Jurkat, Clone E6-1 (cell line): Measurements from ENCODE around the gene VRTN.
"Not testable (repeated sequence)": the region's sequence is repeated elsewhere in the genome, so short reads cannot be mapped to it uniquely, and the experiment has no call there.

Experiments used
- DNase-seq: peaks from one replicate; pipeline ENCODE4 v3.0.0-alpha.2; 2011; ENCODE audit warnings: low read depth, low spot score
- H3K4me3 ChIP-seq: 2 replicates; pipeline ENCODE4 v1.5.1; 2011; ENCODE audit warnings: mild to moderate bottlenecking, low read length, control low read depth, moderate library complexity

Gene VRTN

DNA sequence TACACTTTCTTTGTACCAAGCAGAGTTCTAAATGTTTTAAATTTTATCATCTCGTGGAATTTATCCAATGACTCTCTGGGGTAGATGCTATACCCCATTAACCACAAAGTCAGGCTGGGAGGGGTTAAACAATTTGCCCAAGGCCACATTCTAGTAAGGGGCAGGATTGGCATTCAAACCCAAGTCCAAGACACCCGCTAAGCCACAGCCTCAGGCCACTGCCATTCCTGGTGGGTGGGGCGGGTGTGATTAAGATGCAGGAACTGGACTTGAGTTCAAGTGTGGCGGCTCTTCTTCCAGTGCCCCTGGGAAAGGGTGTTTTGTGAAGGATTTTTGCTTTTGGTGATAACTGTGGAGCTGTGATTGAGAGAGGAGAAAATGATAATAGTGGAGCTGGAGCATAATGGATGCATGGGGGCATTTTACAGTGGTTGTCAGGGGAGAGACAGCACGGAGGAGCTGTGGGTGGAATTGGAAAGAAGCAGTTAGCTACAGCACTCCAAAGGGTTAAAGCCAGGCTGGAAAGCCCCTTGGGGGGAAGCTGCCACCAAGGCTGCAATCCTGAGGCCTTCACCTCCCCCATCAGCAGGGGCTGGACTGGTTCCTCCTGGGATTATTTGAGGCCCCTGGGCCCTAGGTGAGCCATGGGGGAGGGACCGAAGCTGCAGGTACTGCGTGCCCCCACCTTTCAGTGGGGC, 1.0 kb upstream of the VRTN start:
- H3K4me3 ChIP-seq, result no peak overlapping the region
- DNase-seq, result no peak

DNA sequence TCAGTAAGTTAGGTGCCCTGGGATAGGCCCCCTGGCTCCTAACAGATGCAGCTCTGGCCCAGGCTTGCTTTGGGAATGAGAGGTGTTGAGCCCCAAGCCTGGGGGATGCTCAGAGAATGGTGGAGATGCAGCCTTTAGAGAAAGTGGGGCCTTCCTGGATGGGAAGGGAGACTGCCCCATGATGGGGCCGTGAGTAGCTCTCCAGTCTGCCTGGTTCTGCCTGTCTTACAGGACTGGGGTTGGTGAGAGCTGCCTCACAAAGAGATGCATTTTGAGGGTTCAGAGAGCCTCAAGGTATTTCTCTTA, 523 bp upstream of the VRTN start:
- DNase-seq, result no peak
- H3K4me3 ChIP-seq, result no peak overlapping the region

DNA sequence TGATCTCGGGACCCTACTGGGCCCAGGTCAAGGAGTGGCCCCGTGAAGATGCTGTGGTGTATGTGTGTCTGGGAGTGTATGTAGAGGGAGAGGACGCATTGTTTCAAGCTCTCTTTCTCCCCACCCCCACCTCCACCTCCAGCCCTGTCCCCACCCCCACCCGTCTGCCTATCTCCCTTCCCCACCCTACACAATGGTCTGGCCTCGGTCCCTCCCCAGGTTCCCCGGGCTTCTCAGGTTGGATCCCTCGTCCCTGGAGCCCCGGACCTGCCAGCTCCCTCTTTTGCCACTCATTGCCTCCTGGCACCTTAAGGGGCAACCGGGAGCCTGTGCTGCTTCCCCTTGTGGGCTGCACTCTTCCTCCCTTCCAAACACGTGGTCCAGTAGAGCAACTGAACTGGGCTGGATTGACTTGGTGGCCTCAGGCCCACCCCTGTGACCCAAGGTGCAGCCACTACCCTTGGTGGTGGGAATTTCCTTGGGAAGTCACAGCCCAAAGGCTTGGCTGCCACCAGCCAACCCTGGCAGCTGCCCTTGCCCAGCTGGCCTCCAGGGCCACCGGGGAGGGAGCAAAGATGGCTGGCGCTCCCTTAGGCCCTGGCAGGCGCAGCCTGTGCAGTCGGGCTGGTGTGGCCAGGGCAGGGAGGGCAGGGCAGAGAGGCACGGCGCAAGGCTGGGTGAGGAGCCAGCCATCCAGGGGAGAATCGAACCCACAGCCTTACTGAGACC, 628 bp downstream of the VRTN start:
- no peak overlapping the region for H3K4me3 ChIP-seq
- no peak for DNase-seq

DNA sequence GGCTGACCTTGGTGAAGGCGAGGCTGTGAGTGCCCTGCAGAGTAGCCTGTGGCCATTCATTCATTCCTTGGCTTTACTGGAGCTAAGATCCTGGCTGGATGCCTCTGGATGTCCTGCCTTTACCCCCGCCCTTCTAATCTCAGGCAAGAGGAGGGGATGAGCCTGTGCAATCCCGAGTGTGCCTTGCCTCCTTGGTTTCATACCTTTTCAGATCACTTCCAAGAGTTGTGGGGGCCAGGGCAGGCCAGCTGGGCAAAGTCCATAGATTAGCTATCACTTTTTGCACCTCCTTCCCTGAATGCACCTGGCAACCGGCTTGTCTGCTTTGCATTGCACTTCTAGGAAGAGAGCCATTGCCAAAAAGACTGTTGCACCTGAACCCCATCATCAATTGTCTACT, 1.5 kb downstream of the VRTN start:
- no peak overlapping the region for H3K4me3 ChIP-seq
- no peak for DNase-seq

DNA sequence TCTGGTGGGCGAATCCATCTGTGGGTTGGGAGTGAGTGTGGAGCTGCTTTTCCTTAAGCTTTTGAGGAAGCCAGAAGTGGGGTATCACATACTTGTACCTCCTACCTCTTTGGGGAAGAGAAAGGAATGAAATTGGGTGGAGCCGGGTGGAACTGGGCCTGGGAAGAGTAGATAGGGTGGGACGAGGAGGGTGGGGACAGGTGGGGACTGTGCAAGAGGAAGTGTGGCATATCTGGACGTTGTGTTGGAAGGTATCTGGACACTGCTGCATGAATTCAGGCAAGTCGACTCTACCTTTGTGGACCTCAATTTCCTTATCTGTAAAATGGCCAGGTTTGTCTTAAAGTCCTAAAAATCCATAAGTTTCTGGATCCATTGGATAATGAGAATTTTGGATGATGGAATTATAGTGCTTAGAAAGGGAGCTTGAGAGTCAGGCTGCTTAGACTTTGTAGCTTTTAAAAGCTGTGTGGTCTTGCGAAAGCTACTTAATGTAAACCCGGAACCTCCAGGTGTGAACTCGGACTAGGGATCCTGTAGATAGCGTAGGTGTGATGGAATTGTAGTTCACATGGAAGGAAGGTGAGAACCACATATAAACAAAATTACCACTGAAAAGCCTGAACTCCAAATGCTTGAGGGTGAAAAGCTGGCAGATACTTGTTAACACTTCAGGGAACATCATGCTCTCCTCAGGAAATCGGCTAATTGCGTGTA, 2.1 kb downstream of the VRTN start:
- no peak overlapping the region for H3K4me3 ChIP-seq
- no peak for DNase-seq

DNA sequence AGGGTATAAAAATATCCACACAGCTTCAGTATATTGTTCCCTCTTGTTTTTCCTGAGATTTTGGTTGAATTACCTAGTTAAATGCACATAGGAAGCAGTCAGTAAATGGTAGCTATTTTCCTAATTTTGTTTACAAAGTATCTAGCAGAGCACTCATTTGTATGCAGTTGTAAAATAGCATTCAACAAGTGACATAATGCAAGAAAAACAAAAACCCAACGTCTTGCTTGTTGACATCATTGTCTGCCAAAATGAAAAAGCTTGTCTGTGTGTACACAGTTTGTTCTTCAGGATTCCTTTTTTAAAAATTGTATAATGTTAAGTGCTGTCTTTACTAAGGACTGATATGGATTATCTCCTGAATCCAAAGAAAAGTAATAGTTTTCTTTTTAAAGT, 2.7 kb downstream of the VRTN start:
- DNase-seq, result no peak
- H3K4me3 ChIP-seq, result no peak overlapping the region

DNA sequence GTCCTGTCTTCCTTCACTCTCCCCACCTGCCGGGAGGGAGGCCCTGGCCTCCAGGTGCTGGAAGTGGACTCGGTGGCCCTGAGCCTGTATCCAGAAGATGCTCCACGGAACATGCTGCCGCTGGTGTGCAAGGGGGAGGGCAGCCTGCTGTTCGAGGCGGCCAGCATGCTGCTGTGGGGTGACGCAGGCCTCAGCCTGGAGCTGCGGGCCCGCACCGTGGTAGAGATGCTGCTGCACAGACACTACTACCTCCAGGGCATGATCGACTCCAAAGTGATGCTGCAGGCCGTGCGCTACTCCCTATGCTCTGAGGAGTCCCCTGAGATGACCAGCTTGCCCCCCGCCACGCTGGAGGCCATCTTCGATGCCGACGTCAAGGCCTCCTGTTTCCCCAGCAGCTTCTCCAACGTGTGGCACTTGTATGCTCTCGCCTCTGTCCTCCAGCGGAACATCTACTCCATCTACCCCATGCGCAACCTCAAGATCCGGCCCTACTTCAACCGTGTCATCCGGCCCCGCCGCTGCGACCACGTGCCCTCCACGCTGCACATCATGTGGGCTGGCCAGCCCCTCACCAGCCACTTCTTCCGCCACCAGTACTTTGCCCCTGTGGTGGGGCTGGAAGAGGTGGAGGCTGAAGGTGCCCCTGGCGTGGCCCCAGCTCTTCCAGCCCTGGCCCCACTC, 8.8 kb downstream of the VRTN start:
- no peak overlapping the region for H3K4me3 ChIP-seq
- DNase-seq, result no peak

DNA sequence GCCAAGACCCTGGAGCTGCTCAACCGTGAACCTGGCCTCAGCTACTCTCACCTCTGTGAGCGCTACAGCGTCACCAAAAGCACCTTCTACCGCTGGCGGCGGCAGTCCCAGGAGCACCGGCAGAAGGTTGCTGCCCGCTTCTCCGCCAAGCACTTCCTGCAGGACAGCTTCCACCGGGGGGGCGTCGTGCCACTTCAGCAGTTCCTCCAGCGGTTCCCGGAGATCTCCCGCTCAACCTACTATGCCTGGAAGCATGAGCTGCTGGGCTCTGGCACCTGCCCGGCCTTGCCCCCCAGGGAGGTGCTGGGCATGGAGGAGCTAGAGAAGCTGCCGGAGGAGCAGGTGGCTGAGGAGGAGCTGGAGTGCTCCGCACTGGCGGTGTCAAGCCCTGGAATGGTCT, 9.3 kb downstream of the VRTN start:
- no peak for DNase-seq
- H3K4me3 ChIP-seq, result no peak overlapping the region

DNA sequence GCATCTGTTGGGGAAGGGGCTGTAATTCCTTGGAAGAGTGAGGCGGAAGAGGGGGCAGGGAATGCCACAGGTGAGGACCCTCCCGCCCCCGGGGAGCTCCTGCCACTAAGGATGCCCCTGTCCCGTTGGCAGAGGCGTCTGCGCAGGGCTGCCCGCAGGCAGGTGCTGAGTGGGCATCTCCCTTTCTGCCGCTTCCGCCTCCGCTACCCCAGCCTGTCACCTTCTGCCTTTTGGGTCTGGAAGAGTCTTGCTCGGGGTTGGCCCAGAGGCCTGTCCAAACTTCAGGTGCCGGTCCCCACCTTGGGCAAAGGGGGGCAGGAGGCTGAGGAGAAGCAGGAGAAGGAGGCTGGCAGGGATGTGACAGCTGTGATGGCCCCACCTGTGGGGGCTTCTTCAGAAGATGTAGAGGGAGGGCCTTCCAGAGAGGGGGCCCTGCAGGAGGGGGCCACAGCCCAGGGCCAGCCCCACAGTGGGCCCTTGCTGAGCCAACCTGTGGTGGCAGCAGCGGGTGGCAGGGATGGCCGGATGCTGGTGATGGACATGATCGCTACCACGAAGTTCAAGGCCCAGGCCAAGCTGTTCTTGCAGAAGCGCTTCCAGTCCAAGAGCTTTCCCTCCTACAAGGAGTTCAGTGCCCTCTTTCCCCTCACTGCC, 10.0 kb downstream of the VRTN start:
- no peak overlapping the region for H3K4me3 ChIP-seq
- DNase-seq, result no peak

DNA sequence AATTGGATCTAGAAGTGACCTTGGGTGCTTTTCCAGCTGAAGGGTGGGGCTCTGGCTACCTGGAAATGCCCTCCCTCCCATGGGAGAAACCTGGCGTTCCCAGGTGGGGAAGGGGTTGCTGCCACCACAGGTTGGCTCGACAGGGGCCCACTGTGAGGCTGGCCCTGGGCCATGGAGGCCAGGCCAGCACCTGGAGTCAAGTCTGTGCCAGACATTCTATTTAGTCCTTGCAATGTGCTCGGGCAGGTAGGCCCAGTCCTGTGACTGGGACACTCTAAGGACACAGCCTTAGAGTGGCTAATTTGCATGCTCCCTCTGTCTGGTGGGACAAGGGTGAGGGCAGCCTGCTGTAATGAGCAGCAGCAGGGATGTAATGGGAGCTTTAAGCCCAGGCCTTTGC, 11.9 kb downstream of the VRTN start:
- no peak for DNase-seq

DNA sequence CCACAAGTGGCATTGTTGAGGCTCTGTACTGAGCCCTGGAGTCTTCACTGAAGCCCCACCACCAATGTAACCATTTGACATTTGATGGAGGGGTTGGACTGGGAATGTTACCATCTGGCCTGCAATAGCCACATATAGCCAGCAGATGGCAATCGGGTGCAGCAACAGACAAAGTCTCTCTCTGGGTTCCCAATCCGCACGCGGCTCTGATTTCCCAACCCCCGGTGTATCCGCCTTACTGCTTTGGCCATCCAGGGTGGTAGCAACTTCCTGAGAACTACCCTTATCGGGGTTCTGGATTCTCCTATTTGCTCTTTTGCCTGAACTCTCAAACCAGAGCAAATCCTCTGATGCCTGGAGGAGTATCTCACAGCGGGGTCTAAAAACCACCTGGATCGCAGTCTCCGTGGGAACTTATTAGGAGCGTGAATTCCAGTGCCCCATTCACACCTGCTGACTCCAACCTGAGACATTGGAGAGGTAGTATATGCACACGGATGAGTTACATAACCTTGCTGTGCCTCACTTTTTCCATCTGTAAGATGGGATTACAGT, 14.2 kb downstream of the VRTN start:
- peak; percentile 46 for DNase-seq
- no peak overlapping the region for H3K4me3 ChIP-seq

More for the DNA sequence above, 11.9 kb downstream of the VRTN start:
- no peak overlapping the region for H3K4me3 ChIP-seq

DNA sequence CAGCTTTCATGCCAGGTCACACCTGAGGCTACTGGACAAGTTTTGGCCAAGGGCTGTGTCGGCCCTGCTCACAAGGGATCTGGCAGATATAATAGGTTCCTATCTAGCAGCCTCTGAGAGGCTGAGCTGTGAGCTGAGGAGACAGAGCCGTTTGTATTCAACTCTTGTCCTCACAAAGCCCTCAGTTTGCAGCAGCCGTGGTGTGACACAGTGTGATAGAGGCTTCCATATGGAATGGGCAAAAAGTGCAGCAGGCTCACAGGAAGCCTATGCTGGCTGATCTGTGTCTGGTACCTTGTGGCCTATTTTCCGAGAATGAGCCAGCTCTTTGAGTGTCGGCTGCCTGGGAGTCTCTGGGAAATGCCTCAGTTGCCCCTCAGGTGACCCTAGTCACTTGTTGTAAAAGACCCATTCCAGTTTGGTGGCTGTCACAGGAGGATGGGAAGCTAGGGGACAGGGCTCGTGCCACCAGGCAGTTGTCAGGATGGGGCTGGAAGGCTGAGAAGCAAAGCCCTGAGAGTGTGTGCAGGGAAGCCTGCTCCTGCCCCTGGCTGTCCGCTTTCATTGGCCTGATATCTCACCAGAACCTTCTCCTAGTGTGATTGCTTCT, 16.1 kb downstream of the VRTN start:
- no peak for DNase-seq
- H3K4me3 ChIP-seq, result no peak overlapping the region

DNA sequence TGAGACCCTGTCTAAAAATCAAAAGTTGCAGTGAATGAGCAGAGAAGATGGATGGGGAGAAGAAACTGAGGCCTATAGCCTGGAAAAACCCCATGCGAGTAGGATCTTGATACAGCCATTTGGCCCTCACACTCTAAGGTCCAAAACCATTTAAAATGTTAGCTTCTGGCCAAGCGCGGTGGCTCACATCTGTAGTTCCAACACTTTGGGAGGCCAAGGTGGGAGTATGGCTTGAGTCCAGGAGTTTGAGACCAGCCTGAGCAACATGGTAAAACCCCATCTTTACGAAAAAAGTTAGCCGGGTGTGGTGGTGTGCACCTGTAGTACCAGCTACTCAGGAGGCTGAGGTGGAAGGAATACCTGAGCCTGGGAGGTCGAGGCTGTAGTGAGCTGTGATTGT, 19.8 kb downstream of the VRTN start:
- DNase-seq, result no peak
- H3K4me3 ChIP-seq, result no peak overlapping the region

DNA sequence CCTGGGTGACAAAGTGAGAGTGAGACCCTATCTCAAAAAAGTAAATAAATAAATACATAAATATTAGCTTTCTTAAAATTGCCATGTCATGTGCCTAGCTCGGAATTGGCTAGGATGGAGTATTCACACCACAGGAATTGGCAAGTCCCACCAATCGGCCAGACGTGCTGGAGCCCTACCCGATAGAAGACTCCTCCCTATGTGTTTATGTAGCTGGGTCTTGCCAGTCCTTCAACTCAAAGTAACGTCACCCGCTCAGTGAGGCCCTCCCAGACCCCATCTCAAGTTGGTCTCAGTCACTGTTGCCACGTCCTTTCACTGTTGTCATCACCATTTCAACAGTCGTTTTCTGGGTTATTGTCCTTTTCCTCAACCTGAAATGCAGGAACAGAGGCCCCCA, 20.2 kb downstream of the VRTN start:
- H3K4me3 ChIP-seq, result no peak overlapping the region
- no peak for DNase-seq

DNA sequence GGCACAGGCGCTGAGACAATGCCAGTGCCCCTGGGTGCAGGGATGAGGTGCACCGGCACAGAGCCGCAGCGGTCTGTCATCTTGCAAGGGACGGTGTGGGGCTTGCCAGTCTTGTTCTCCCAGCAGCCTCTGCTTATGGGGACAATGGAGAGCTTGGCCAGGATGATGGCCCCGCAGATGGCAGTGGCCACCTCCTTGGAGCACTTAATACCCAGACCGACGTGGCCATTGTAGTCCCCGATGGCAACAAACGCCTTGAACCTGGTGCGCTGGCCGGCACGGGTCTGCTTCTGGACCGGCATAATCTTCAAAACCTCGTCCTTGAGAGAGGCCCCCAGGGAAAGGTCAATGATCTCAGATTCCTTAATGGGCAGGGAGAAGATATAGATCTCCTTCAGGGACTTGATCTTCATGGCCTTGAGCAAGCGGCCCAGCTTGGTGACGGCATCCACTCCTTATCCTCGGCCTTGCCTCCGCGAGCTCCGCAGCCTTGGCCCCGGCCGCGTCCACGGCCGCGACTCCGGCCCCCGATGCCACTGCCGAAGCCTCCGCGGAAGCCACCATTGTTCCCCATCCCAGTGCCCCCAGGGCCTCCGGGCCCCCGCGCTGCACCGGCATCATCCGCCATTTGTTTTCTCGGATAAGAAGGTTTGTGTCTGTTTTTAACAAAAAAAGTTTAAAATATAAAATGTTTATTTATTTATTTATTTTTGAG, 29.9 kb downstream of the VRTN start:
- H3K4me3 ChIP-seq, result no peak overlapping the region
- DNase-seq, result no peak

DNA sequence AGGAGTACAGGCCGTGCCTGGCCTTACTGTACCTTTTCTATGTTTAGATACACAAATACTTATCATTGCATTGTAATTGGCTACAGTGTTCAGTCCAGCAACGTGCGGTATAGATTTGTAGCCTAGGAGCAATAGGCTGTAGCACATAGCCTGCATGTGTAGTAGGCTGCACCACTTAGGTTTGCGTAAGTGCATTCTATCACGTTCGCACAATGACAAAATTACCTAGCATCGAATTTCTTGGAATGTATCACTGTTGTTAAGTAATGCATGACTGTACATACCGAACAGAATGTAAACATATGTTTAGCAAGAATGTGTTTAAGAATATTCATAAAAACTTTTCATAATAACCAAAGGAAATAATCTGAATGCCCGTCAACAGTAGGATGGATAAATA, 31.9 kb downstream of the VRTN start:
- no peak for DNase-seq
- H3K4me3 ChIP-seq, result no peak overlapping the region

DNA sequence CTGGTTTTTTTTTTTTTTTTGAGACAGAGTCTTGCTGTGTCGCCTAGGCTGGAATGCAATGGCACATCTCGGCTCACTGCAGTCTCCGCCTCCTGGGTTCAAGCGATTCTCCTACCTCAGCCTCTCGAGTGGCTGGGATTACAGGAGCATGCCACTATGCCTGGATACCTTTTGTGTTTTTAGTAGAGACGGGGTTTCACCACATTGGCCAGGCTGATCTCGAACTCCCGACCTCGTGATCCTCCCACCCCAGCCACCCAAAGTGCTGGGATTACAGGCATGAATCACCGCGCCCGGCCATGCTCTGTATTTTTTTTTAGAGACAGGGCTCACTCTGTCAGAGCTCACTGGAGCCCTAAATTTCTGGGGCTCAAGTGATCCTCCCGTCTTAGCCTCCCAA, 32.6 kb downstream of the VRTN start:
- H3K4me3 ChIP-seq, result no peak overlapping the region
- no peak for DNase-seq

DNA sequence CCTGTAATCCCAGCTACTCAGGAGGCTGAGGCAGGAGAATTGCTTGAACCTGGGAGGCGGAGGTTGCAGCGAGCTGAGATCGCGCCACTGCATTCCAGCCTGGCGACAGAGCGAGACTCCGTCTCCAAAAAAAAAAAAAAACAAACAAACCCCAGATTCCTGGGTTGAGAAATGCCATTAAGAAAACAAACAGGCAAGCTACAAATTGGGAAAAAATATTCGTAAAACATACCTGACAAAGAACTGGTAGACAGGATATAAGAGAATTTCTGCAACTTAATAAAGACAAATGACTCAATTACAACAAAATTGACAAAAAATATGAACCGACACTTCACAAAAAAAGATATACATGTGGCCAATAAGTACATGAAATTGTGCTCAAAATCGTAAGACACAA, 33.3 kb downstream of the VRTN start:
- H3K4me3 ChIP-seq, DNase-seq: not testable (repeated sequence)
